Heart left ventricle (tissue), 13 donors: Measurements from ENCODE around the gene TOMM5.

Experiments used
- CTCF ChIP-seq, 12 donors: fragments of 200-600 bp; sonication (generic) in 4 of 12; IDR thresholded peaks; one replicate each; pipeline versions ENCODE4 v1.5.0 to v1.8.0; 2018 to 2022; ENCODE audit warnings: antibody characterized with exemption in 12 of 12, mild to moderate bottlenecking in 5 of 12
- POLR2A ChIP-seq, 2 donors: fragments of 450-650 bp; IDR thresholded peaks; one replicate each; pipeline ENCODE4 v1.6.1; 2017; ENCODE audit warnings: antibody characterized with exemption in 2 of 2, mild to moderate bottlenecking in 2 of 2, moderate library complexity in 2 of 2
- donor health status: ischemic (EF 13 %, LVEDD 7.1; RV severe dilation, severe dysfunction).
- donor health status: DM: no; HTN: yes; CAD: no.
- donor health status: DM: no; HTN: no; CAD: no.
- donor health status: ischemic (EF 25% LVEDD 6.9; RV normal size, moderate dysfunction).
- donor health status: ischemic (EF 25% LVEDD 5.7; RV mildly dilated, moderate dysfunction).
- donor health status: ischemic (EF 35%, LVEDD 5.7; RV mildly dilated, moderate dysfunction).
- donor health status: nonischemic (EF 11% LVEDD 7.7; RV severe dilation, severe dysfunction).
- donor health status: DM: yes; HTN: yes; CAD: no.
- donor health status: PGD.
- donor health status: ischemic (EF 29% LVEDD 5.4; RV normal size, mild dysfunction).
- donor health status: nonischemic (EF 23%, LVEDD 6.1; RV moderate dilation, normal function).

GRCh38 chr9:37621273-37622121 is 29.1 kb upstream of the TOMM5 start:
- TF ChIP-seq CTCF (IDR thresholded peaks at IDR 0.05) (no peak), POLR2A (IDR thresholded peaks at IDR 0.05) (no peak)
